Measurements from ENCODE around the gene FN3K. TPM values are rescaled to one million over a fixed set of nuclear protein-coding genes. Genes with fewer than 3 reads are reported as not detected.

FN3K gene
- 6.3 to 10.2 TPM (median 9.0 TPM) in 5 replicates for total RNA-seq (2022; extraction: Qiagen RNA extraction; ENCODE audit: low read depth)

GRCh38 chr17:82734987-82735866, at the start of gene FN3K:
FN3K (plus strand) TSS chr17:82735615; CDS start chr17:82735637, 22 bp downstream.

GRCh38 chr17:82698065-82698973, 37.1 kb upstream of the FN3K start, which contains the start of gene RAB40B:
RAB40B (minus strand) TSS chr17:82698698; CDS start chr17:82698596, 102 bp downstream.

GRCh38 chr17:82716203-82717010, 19.0 kb upstream of the FN3K start, which contains the start of gene FN3KRP:
FN3KRP (plus strand) TSS chr17:82716706; CDS start chr17:82716756, 50 bp downstream.

DNA sequence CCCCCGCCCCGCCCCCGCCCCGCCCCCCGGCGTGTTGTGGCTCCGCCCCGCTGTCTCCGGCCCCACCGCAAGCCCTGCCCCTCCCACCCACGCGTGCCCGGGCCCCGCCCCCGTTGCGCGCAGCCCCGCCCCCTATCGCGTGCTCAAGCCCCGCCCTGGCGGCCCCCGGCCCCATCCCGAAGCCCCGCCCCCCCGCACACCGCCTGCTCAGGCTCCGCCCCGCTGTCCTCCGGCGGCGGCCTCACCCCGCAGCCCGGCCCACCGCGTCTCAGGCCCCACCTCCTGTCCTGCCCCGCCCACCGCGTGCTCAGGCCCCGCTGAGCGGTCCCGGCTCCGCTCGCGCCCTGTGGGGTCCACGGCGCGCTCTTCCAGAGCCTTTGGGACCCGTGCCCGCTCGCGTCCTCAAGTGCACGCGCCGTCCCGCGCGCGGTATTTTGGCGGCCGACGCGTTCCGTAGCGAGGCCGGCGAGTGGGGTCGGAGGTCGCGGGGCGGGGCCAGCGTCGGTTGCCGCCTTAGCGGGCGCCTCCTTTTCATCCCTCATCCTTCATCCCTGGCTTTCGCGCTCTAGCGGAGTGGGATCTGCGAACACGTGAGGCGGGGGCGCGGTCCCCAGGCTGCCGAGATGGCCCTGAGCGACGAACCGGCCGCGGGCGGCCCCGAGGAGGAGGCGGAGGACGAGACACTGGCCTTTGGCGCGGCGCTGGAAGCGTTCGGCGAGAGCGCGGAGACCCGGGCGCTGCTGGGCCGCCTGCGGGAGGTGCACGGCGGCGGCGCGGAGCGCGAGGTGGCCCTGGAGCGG, 16.4 kb downstream of the FN3K start, which contains the start of gene TBCD:
TSS of gene TBCD (plus strand) at position 495 of the 800 bp plus-strand sequence. CDS start at position 624, 129 bp downstream.

Other genes with a start within 250 kb of the FN3K start
- gene FOXK2, start 215.9 kb upstream of the FN3K start, total RNA-seq (2022; extraction: Qiagen RNA extraction; ENCODE audit: low read depth): 44.3 to 63.1 TPM (median 54.7 TPM) in 5 replicates
- 87.9 to 93.2 TPM (median 91.2 TPM) in 5 replicates for gene WDR45B, start 87.2 kb upstream of the FN3K start, total RNA-seq (2022; extraction: Qiagen RNA extraction; ENCODE audit: low read depth)
- 10.8 to 18.9 TPM (median 17.7 TPM) in 5 replicates for gene RAB40B, start 36.9 kb upstream of the FN3K start, total RNA-seq (2022; extraction: Qiagen RNA extraction; ENCODE audit: low read depth)
- gene FN3KRP, start 18.9 kb upstream of the FN3K start, total RNA-seq (2022; extraction: Qiagen RNA extraction; ENCODE audit: low read depth): 60.6 to 70.3 TPM (median 66.1 TPM) in 5 replicates
- 56.6 to 82.1 TPM (median 79.3 TPM) in 5 replicates for gene TBCD, start 16.4 kb downstream of the FN3K start, total RNA-seq (2022; extraction: Qiagen RNA extraction; ENCODE audit: low read depth)
- not detected in 5 replicates for gene ZNF750, start 104.4 kb downstream of the FN3K start, total RNA-seq (2022; extraction: Qiagen RNA extraction; ENCODE audit: low read depth)

All from A549 treated with ZK216348 at 1 μM for 4 hours (cell line).